NCI-H774 (cell line): ENCODE results near the gene TUBB4A.

Source experiments
- DNase-seq: peaks from one replicate; lab custom pipeline; 2025; lab: John Stamatoyannopoulos, UW

Gene TUBB4A

GRCh38 chr19:6466526-6467248 lies 35.4 kb downstream of the TUBB4A start:
- DNase-seq = no peak

GRCh38 chr19:6465663-6466062 lies 36.4 kb downstream of the TUBB4A start:
- DNase-seq = no peak

GRCh38 chr19:6465006-6465405 lies 37.1 kb downstream of the TUBB4A start:
- DNase-seq = no peak

GRCh38 chr19:6464070-6464873 lies 37.8 kb downstream of the TUBB4A start, which contains the start of gene CRB3:
CRB3 (plus strand) TSS chr19:6464271; CDS start chr19:6464702, 431 bp downstream.
- peak; percentile 85 for DNase-seq

- peak; percentile 95 for DNase-seq
Measured at GRCh38 chr19:6460099-6460884, 41.8 kb downstream of the TUBB4A start.

- DNase-seq = peak; percentile 45
Measured at GRCh38 chr19:6459262-6460098, 42.6 kb downstream of the TUBB4A start, which contains the start of gene SLC25A23. SLC25A23 (minus strand) TSS chr19:6459792; CDS start chr19:6459628, 164 bp downstream.

- DNase-seq = no peak
Measured at GRCh38 chr19:6458695-6459261, 43.3 kb downstream of the TUBB4A start.

- no peak for DNase-seq
Measured at GRCh38 chr19:6457958-6458694, 44.0 kb downstream of the TUBB4A start.

GRCh38 chr19:6455924-6456323 lies 46.2 kb downstream of the TUBB4A start:
- DNase-seq = no peak

GRCh38 chr19:6453951-6454565 lies 48.1 kb downstream of the TUBB4A start:
- DNase-seq = no peak

GRCh38 chr19:6452899-6453298 lies 49.2 kb downstream of the TUBB4A start:
- DNase-seq = no peak

GRCh38 chr19:6452223-6452614 lies 49.9 kb downstream of the TUBB4A start:
- DNase-seq = no peak

- DNase-seq = no peak
Measured at GRCh38 chr19:6451583-6452222, 50.4 kb downstream of the TUBB4A start.

- no peak for DNase-seq
Measured at GRCh38 chr19:6450166-6450565, 51.9 kb downstream of the TUBB4A start.

- DNase-seq = no peak
Measured at GRCh38 chr19:6448045-6448444, 54.1 kb downstream of the TUBB4A start.

GRCh38 chr19:6446452-6446851 lies 55.7 kb downstream of the TUBB4A start:
- no peak for DNase-seq
